Osteocyte (in vitro differentiated cells): Measurements from ENCODE around the gene PSMB7. TPM values are rescaled to one million over a fixed set of nuclear protein-coding genes. Genes with fewer than 3 reads are reported as not detected.

Source experiments
- DNase-seq: peaks from one replicate; pipeline ENCODE4 v3.0.0; 2021; ENCODE audit warnings: mixed read lengths; ENCODE audit not compliant: unreplicated experiment; ENCODE audit errors: extremely low spot score
- H3K27ac Mint-ChIP-seq: one replicate; pipeline ENCODE4 v1.8.0; 2021; ENCODE audit warnings: mild to moderate bottlenecking, mixed read lengths; ENCODE audit not compliant: unreplicated experiment
- H3K27me3 Mint-ChIP-seq: one replicate; pipeline ENCODE4 v1.8.0; 2021; ENCODE audit warnings: mixed read lengths; ENCODE audit not compliant: unreplicated experiment
- H3K36me3 Mint-ChIP-seq: one replicate; pipeline ENCODE4 v1.8.0; 2021; ENCODE audit warnings: mixed read lengths; ENCODE audit not compliant: unreplicated experiment
- H3K4me1 Mint-ChIP-seq: one replicate; pipeline ENCODE4 v1.8.0; 2021; ENCODE audit warnings: mixed read lengths; ENCODE audit not compliant: unreplicated experiment
- H3K4me3 Mint-ChIP-seq: one replicate; pipeline ENCODE4 v1.8.0; 2021; ENCODE audit warnings: mild to moderate bottlenecking, moderate library complexity, mixed read lengths; ENCODE audit not compliant: unreplicated experiment
- H3K9me3 Mint-ChIP-seq: one replicate; pipeline ENCODE4 v1.8.0; 2021; ENCODE audit warnings: mixed read lengths; ENCODE audit not compliant: unreplicated experiment
- total RNA-seq: library from RNA; stranded (reverse); gene quantifications from 2 replicates; pipeline ENCODE4 v1.2.1, GENCODE V29; 2021
- TF ChIP-seq, protein P1 (sequence below): fragments of 200-600 bp; sonication (generic); IDR thresholded peaks from 2 replicates; pipeline ENCODE4 v1.5.0; 2021; ENCODE audit warnings: antibody characterized with exemption, mild to moderate bottlenecking, moderate library complexity

PSMB7 gene
- total RNA-seq, 1 donor from 2014 or later, result 140 TPM

DNA sequence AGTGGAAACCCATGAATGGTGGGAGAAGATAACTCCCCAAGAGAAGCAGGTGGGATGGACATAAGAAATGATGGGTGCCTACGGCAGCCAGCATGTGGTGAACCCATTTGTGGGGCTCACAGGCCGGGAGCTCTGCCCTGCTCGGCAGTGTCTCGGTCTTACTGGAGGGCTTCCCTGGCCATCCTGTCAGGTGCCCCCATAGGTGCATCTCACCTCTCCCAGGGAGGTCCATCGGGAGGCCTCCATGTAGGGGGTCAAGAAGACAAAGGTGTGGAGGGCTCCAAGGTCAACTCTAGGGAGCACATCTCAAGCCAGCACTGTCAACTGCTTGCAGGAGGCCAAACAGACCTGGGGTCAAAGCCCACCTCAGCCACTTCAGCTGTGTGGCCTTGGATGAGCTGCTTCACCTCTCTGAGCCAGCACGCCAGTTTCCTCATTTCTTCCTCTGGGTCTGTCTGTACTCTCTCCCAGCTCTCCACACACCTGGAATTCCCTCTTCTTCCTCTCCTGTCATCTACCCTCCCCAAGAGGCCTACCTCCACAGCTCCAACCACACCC lies 24.5 kb upstream of the PSMB7 start:
- no peak for DNase-seq
- Mint-ChIP-seq H3K27me3 (peaks cover 33% of the 10 kb centered on the region), H3K9me3 (no peaks in the 10 kb centered on the region), H3K27ac (no peak overlapping the region), H3K4me3 (no peak overlapping the region), H3K4me1 (no peaks in the 10 kb centered on the region), H3K36me3 (no peaks in the 10 kb centered on the region)
- TF ChIP-seq, protein P1, sequence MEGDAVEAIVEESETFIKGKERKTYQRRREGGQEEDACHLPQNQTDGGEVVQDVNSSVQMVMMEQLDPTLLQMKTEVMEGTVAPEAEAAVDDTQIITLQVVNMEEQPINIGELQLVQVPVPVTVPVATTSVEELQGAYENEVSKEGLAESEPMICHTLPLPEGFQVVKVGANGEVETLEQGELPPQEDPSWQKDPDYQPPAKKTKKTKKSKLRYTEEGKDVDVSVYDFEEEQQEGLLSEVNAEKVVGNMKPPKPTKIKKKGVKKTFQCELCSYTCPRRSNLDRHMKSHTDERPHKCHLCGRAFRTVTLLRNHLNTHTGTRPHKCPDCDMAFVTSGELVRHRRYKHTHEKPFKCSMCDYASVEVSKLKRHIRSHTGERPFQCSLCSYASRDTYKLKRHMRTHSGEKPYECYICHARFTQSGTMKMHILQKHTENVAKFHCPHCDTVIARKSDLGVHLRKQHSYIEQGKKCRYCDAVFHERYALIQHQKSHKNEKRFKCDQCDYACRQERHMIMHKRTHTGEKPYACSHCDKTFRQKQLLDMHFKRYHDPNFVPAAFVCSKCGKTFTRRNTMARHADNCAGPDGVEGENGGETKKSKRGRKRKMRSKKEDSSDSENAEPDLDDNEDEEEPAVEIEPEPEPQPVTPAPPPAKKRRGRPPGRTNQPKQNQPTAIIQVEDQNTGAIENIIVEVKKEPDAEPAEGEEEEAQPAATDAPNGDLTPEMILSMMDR, result no peak

DNA sequence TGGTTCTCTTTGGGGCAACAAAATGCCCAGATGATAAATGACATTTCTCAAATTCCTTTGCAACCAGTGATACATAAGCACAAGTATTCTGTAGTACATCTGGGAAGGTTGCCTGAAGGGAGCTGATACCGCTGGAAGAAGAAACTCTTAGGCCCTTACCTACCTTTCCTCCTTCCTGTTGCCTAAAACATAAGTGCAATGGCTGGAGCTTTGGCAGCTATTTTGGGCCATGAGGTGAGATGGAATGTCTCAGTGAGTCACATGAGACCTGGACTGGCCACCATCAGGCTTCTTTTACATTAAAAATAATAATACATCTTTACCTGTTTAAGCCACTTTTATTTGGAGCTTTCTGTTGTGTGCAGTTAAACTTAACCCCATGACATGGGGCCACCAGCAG lies 23.8 kb upstream of the PSMB7 start:
- Mint-ChIP-seq H3K4me3 (no peak overlapping the region), H3K36me3 (no peaks in the 10 kb centered on the region), H3K27ac (no peak overlapping the region), H3K4me1 (no peaks in the 10 kb centered on the region), H3K27me3 (peaks cover 33% of the 10 kb centered on the region), H3K9me3 (no peaks in the 10 kb centered on the region)
- TF ChIP-seq, protein P1, result no peak
- no peak for DNase-seq

DNA sequence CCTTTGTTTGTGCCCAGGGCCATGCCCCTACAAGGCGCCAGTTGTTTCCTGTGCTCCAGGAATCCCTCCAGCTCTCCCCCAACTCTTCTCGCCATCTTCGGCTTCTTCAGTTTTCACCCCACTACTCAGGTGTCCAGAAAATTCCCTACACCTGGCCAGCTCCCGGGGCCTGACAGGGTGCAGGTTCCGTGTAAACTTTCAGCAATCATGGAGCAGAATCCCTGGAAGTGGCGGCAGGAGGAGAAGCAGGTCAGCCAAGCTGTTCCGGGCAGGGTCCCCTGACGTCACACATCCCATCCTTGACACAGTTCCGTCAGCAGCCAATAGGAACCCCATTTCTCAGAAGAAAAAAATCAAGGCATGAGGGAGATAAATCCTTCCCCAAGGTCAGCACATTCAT lies 22.8 kb upstream of the PSMB7 start:
- Mint-ChIP-seq H3K36me3 (no peaks in the 10 kb centered on the region), H3K27ac (no peak overlapping the region), H3K4me1 (no peaks in the 10 kb centered on the region), H3K27me3 (peaks cover 36% of the 10 kb centered on the region), H3K9me3 (no peaks in the 10 kb centered on the region), H3K4me3 (no peak overlapping the region)
- TF ChIP-seq, protein P1, result no peak
- DNase-seq, result no peak

DNA sequence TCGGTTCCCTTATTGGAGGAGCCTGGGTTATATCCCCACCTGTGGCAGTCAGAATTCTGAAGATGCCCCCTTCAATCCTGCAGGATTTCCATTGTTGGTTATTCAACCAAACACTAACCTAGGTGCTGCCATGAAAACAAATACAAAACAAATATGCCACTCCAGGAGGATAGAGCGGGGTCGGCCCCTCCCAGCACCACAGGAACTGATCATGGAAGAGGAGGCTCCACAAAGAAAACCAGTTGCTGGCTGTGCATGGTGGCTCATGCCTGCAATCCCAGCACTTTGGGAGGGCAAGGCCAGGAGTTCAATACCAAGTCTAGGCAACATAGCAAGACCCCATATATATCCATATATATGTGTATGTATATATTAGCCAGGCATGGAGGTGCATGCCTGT lies 21.8 kb upstream of the PSMB7 start:
- H3K4me3 Mint-ChIP-seq, result no peak overlapping the region
- H3K4me1 Mint-ChIP-seq, result no peaks in the 10 kb centered on the region
- DNase-seq, result no peak
- no peaks in the 10 kb centered on the region for H3K36me3 Mint-ChIP-seq
- H3K27ac Mint-ChIP-seq, result no peak overlapping the region
- no peaks in the 10 kb centered on the region for H3K9me3 Mint-ChIP-seq
- H3K27me3 Mint-ChIP-seq, result peaks cover 44% of the 10 kb centered on the region
- TF ChIP-seq, protein P1, result no peak

DNA sequence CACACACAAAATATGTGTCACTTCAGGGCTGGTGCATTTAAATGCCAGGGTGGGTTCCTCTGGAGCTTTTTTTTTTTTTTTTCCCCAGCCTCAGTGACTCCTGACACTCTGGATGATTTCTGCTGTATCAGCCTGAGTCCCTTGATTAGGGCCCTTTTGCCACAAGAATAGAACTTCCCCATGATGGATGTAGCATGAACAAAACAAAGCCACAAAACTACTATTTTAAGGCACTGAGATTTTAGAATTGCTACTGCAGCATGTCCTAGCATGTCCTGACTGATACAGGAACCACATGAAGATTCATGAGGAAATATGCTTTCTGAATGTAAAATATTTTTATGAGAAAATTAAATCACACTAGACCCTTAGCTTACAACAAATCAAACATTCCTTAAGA lies 21.1 kb upstream of the PSMB7 start:
- H3K36me3 Mint-ChIP-seq, result no peaks in the 10 kb centered on the region
- no peaks in the 10 kb centered on the region for H3K9me3 Mint-ChIP-seq
- no peak overlapping the region for H3K27ac Mint-ChIP-seq
- no peak overlapping the region for H3K4me3 Mint-ChIP-seq
- no peaks in the 10 kb centered on the region for H3K4me1 Mint-ChIP-seq
- TF ChIP-seq, protein P1, result no peak
- peaks cover 41% of the 10 kb centered on the region for H3K27me3 Mint-ChIP-seq
- no peak for DNase-seq
